Measurements from ENCODE around the gene CA4.
"Not testable (repeated sequence)": the region's sequence is repeated elsewhere in the genome, so short reads cannot be mapped to it uniquely, and the experiment has no call there.

DNA sequence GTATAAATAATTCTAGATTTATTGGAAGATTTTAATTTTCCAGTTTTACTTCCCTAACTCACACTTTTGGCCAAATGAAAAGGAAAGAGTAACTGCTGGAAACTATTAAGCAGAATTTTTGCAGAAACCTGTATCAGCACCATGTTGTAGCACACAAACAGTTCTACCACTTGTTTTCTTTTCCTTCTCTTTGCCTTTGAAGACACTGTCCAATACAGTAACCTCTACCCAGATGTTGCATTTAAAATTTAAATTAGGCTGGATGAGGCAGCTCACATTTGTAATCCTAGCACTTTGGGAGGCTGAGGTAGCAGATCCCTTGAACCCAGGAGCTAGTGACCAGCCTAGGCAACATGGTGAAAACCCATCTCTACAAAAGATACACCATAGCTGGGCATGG lies 56.0 kb downstream of the CA4 start:
- TF ChIP-seq, protein P1, sequence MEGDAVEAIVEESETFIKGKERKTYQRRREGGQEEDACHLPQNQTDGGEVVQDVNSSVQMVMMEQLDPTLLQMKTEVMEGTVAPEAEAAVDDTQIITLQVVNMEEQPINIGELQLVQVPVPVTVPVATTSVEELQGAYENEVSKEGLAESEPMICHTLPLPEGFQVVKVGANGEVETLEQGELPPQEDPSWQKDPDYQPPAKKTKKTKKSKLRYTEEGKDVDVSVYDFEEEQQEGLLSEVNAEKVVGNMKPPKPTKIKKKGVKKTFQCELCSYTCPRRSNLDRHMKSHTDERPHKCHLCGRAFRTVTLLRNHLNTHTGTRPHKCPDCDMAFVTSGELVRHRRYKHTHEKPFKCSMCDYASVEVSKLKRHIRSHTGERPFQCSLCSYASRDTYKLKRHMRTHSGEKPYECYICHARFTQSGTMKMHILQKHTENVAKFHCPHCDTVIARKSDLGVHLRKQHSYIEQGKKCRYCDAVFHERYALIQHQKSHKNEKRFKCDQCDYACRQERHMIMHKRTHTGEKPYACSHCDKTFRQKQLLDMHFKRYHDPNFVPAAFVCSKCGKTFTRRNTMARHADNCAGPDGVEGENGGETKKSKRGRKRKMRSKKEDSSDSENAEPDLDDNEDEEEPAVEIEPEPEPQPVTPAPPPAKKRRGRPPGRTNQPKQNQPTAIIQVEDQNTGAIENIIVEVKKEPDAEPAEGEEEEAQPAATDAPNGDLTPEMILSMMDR (IDR thresholded peaks at IDR 0.05; ENCODE audit: borderline replicate concordance, extremely low read depth, low read length, poor library complexity, severe bottlenecking): not testable (repeated sequence)
- not testable (repeated sequence) for TF ChIP-seq EZH2 (IDR thresholded peaks at IDR 0.05; ENCODE audit: borderline replicate concordance, low read depth, low read length, severe bottlenecking)

Data from DND-41 (cell line).